Right lobe of liver (tissue), 6 donors: ENCODE data around the gene KCNJ4. TPM values are rescaled to one million over a fixed set of nuclear protein-coding genes. Genes with fewer than 3 reads are reported as not detected.

Experiments
- ATAC-seq, 4 donors: fragments of 200-7000 bp; cut with Tn5 transposase; one replicate each; pipeline ENCODE4 v1.9.1; 2020; ENCODE audit warnings: mild to moderate bottlenecking in 4 of 4, moderate library complexity in 4 of 4
- DNase-seq, 3 donors: peaks; one replicate each; pipeline ENCODE4 v3.0.0-alpha.2; 2020
- H3K27ac ChIP-seq, 3 donors: fragments of 200-600 bp; one replicate each; pipeline ENCODE4 v1.8.0; 2022
- H3K27me3 ChIP-seq, 2 donors: fragments of 200-600 bp; one replicate each; pipeline ENCODE4 v1.8.0; 2022
- H3K36me3 ChIP-seq, 4 donors: fragments of 200-600 bp; sonication (generic) in 1 of 4; one replicate each; pipeline versions ENCODE4 v1.5.1 to v1.8.0; 2017 to 2022; ENCODE audit warnings: control low read depth in 1 of 4
- H3K4me1 ChIP-seq, 4 donors: fragments of 200-600 bp; sonication (generic) in 1 of 4; one replicate each; pipeline versions ENCODE4 v1.5.1 to v1.8.0; 2017 to 2022; ENCODE audit warnings: control low read depth in 1 of 4
- H3K4me3 ChIP-seq, 3 donors: fragments of 200-600 bp; one replicate each; pipeline ENCODE4 v1.8.0; 2022
- H3K9me3 ChIP-seq, 4 donors: fragments of 200-600 bp; sonication (generic) in 1 of 4; one replicate each; pipeline versions ENCODE4 v1.5.1 to v1.8.0; 2017 to 2022; ENCODE audit warnings: control low read depth in 1 of 4
- POLR2A ChIP-seq: fragments of 450-650 bp; IDR thresholded peaks from one replicate; pipeline ENCODE4 v1.6.1; 2017; ENCODE audit warnings: antibody characterized with exemption, mild to moderate bottlenecking
- WGBS: methylation state at CpG from one replicate; pipeline ENCODE4 v1.1.6; 2018; ENCODE audit warnings: low coverage, low lambda C conversion rate; ENCODE audit not compliant: insufficient coverage; ENCODE audit errors: missing lambda C conversion rate; 5-methylcytosine and 5-hydroxymethylcytosine counted together
- intact Hi-C, 2 donors: fragments of 100-400 bp; cut with DNase I; formaldehyde crosslinking; loops; one replicate each; pipeline versions ENCODE4 v1.11.2 to v1.14.1; 2022
- total RNA-seq, 6 experiments: library from RNA; depleted of rRNA in 2 of 6; stranded (reverse); fragments of >200 nt in 2 of 6; fragmentation: NEBNext Ultra II Directional in 3 of 6; extraction: Animal tissue kit (Norgen Biotek cat#: 25700) in 3 of 6; gene quantifications; one replicate each; pipeline versions ENCODE4 v1.1.0 to v1.2.4, GENCODE V29; 2016 to 2023
- TF ChIP-seq, protein P1 (sequence below), 4 donors: fragments of 200-600 bp in 3 of 4; fragments of 450-650 bp in 1 of 4; IDR thresholded peaks; one replicate each; pipeline versions ENCODE4 v1.5.1 to v1.8.0; 2016 to 2022; ENCODE audit warnings: antibody characterized with exemption in 4 of 4, mild to moderate bottlenecking in 2 of 4
- donor health status: DM: no; HTN: yes; CAD: no.
- donor health status: DM: no; HTN: no; CAD: no.
- donor health status: DM: no; HTN: no; CAD: no.
- donor health status: DM: no; HTN: yes; CAD: no.
- donor health status: DM: no; HTN: yes; CAD: no.

Gene KCNJ4
- total RNA-seq, 6 experiments from 2014 or later = not detected

DNA sequence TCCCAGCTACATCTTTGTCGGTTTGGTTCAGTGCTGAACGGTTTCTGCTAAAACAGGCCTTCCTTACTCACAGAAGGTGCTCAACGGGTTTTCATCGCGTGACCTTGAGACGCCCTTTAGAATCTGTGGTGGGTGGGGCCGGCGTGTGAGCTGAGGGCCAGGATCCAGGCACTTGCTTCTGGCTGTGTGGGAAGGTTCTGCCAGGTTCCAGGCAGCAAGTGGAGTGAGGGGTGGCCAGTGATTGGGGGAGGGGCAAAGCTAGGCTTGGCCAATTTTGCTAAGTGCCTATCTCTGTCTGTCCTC is 35.2 kb downstream of the KCNJ4 start:
- intact Hi-C loops = no loop called here
- ATAC-seq (no peak), DNase-seq (peak in 1 of 3 donors; percentile 31)
- Histone ChIP-seq H3K4me3 (no peak overlapping the region), H3K4me1 (peaks cover 0 to 35% (median 10%) of the 10 kb centered on the region in 4 donors), H3K27ac (no peak overlapping the region), H3K36me3 (no peaks in the 10 kb centered on the region), H3K9me3 (no peaks in the 10 kb centered on the region), H3K27me3 (no peaks in the 10 kb centered on the region)
- no peak for TF ChIP-seq POLR2A
- TF ChIP-seq, protein P1, sequence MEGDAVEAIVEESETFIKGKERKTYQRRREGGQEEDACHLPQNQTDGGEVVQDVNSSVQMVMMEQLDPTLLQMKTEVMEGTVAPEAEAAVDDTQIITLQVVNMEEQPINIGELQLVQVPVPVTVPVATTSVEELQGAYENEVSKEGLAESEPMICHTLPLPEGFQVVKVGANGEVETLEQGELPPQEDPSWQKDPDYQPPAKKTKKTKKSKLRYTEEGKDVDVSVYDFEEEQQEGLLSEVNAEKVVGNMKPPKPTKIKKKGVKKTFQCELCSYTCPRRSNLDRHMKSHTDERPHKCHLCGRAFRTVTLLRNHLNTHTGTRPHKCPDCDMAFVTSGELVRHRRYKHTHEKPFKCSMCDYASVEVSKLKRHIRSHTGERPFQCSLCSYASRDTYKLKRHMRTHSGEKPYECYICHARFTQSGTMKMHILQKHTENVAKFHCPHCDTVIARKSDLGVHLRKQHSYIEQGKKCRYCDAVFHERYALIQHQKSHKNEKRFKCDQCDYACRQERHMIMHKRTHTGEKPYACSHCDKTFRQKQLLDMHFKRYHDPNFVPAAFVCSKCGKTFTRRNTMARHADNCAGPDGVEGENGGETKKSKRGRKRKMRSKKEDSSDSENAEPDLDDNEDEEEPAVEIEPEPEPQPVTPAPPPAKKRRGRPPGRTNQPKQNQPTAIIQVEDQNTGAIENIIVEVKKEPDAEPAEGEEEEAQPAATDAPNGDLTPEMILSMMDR (IDR thresholded peaks at IDR 0.05) = no peak
- no CpG with 5 or more reads among the region's 8 CpGs for WGBS

DNA sequence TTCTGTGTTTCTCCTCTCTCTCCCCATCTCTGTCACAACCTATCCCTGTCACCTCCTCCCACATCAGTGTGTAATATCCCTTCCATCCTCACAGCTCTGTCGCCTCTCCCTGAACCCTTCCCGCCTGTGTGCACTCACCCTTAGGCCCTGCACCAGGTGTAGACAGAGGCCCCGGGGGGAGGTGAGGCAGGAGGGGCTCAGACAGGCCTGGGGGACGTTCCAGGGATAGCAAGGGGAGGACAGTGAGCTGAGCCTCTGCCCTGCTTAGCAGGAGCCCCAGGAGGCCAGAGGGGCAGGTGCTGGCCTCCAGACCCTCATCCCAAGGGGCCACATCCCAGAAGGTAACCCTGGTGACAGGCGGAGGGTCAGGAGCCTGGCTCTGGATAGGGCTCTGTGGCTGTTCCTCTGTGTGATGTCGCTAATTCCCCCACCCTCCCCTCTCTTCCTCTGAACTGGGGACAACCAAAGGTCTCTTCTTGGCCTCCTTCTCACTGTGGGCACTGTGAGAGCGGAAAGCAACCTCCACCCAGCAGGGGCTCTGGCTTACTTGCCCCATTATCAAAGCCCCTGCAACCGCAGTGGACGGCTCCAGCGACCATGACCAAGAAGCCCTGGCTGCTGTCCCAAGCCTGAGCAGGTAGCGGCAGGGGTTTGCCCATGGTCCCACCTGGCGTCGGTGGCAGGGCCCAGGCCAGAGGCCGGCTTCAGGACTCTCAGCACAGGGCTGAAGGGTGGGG is 35.7 kb downstream of the KCNJ4 start:
- intact Hi-C loops = no loop called here
- Histone ChIP-seq H3K4me1 (peaks cover 0 to 31% (median 8%) of the 10 kb centered on the region in 4 donors), H3K27ac (no peak overlapping the region), H3K9me3 (no peaks in the 10 kb centered on the region), H3K4me3 (no peak overlapping the region), H3K36me3 (no peaks in the 10 kb centered on the region), H3K27me3 (no peaks in the 10 kb centered on the region)
- ATAC-seq (no peak), DNase-seq (peak in 1 of 3 donors; percentile 52)
- 62% methylated on average over 4 of the region's 14 CpGs for WGBS
- TF ChIP-seq POLR2A = no peak
- TF ChIP-seq, protein P1 (IDR thresholded peaks at IDR 0.05) = no peak

DNA sequence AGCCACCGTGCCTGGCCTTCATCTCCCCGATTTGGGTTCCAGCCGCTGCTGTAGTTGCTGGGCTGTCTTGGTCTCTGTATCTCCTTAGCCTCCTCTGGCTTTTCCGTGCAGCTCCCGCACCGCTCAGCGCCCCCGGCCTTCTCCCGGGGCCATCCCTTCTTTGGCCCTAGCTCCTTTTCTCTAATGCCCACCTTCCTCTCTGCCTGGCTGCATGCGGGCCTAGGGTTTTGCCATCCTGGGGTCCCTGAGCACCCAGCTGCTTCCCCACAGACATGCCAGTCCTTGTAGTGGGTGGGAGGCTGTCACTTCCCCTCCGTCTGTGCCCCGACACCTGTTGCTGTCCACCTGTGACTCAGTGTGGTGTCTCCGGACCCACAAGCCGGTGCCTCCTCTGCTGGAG is 36.4 kb downstream of the KCNJ4 start:
- 90% methylated on average over 12 of the region's 14 CpGs for WGBS
- no peak overlapping the region for H3K4me3 ChIP-seq
- intact Hi-C loops = no loop called here

DNA sequence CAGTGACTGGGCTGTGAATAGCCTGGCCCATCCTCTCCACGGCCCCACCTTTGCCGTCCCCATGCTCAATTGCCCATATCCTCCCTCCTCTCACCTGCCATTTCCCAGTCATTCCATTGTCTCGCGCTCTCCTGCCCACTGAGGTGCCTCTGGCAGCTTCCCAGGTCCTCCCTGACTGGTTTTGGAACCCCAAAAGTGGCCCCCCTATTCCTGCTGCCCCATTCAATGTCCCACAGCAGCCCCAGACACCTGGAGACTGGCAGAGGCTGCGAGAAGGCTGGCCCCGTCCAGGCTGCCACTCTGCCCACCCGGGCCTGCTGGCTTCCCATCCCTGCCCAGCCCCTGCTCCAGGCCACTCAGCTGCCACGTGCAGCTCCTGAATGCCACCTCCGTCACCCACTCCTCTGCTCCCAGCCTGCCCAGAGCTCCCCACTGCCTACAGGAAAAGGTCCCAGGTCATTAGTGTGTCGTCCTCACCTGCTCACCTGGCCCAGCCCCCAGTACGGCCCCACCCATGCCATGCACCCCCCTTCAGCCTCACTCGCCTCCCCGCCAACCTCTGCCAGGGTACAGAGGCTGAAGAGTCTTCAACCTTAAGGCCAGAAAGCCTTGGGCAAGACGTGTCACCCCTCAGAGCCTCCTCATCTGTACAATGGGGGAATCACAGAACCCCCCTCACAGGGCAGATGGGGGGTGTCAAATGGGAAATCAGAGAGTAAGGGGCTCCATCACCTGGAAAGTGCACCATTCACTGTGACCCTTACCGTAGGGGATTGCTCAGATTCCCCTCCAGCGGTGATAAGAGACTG is 37.5 kb downstream of the KCNJ4 start:
- WGBS = 85% methylated on average over 4 of the region's 16 CpGs
- Histone ChIP-seq H3K36me3 (no peaks in the 10 kb centered on the region), H3K4me3 (no peak overlapping the region), H3K4me1 (peaks cover 0 to 18% (median 4%) of the 10 kb centered on the region in 4 donors), H3K27ac (no peak overlapping the region), H3K9me3 (no peaks in the 10 kb centered on the region), H3K27me3 (no peaks in the 10 kb centered on the region)
- DNase-seq (peak; percentile 8 to 41 (median 39)), ATAC-seq (no peak)
- TF ChIP-seq POLR2A = no peak
- TF ChIP-seq, protein P1 (IDR thresholded peaks at IDR 0.05) = no peak
- intact Hi-C loops = no loop called here

More for the DNA sequence above, 36.4 kb downstream of the KCNJ4 start:
- ATAC-seq = no peak
- Histone ChIP-seq H3K9me3 (no peaks in the 10 kb centered on the region), H3K4me1 (peaks cover 0 to 24% (median 5%) of the 10 kb centered on the region in 4 donors), H3K27ac (no peak overlapping the region), H3K36me3 (no peaks in the 10 kb centered on the region), H3K27me3 (no peaks in the 10 kb centered on the region)
- peak in 2 of 3 donors; percentile 10 to 45 for DNase-seq
- TF ChIP-seq POLR2A = no peak
- TF ChIP-seq, protein P1 (IDR thresholded peaks at IDR 0.05) = no peak
